Astrocyte (in vitro differentiated cells and primary cell): ENCODE measurements around the gene LHFPL2. TPM values are rescaled to one million over a fixed set of nuclear protein-coding genes. Genes with fewer than 3 reads are reported as not detected.

Experiments
- DNase-seq: peaks from one replicate; pipeline ENCODE4 v3.0.0-alpha.2; 2010; ENCODE audit warnings: low read depth
- FAIRE-seq: peaks from 2 replicates; lab custom pipeline; 2011; peaks lifted over from hg19 to GRCh38; lab: Jason Lieb, UNC
- H2AFZ ChIP-seq: 2 replicates; pipeline ENCODE4 v1.6.0; 2012; ENCODE audit warnings: low read depth, low read length, inconsistent platforms
- H3K27ac ChIP-seq: 2 replicates; pipeline ENCODE4 v1.5.1; 2011; ENCODE audit warnings: low read depth, low read length, inconsistent platforms
- H3K27me3 ChIP-seq: 2 replicates; pipeline ENCODE4 v1.6.0; 2011; ENCODE audit warnings: low read length, inconsistent platforms; ENCODE audit not compliant: insufficient read depth
- H3K36me3 ChIP-seq: 2 replicates; pipeline ENCODE4 v1.5.1; 2011; ENCODE audit warnings: low read length, inconsistent platforms; ENCODE audit not compliant: insufficient read depth
- H3K4me1 ChIP-seq: 2 replicates; pipeline ENCODE4 v1.5.1; 2011; ENCODE audit warnings: low read length, inconsistent platforms; ENCODE audit not compliant: insufficient read depth
- H3K4me2 ChIP-seq: 2 replicates; pipeline ENCODE4 v1.6.0; 2012; ENCODE audit warnings: low read length, inconsistent platforms
- H3K4me3 ChIP-seq: 2 replicates; pipeline ENCODE4 v1.5.1; 2011; ENCODE audit warnings: low read depth, mild to moderate bottlenecking, low read length, inconsistent platforms; ENCODE audit not compliant: insufficient read depth
- H3K79me2 ChIP-seq: 2 replicates; pipeline ENCODE4 v1.6.0; 2012; ENCODE audit warnings: mild to moderate bottlenecking, low read length, inconsistent platforms; ENCODE audit not compliant: insufficient read depth
- H3K9ac ChIP-seq: 2 replicates; pipeline ENCODE4 v1.6.0; 2012; ENCODE audit warnings: mild to moderate bottlenecking, low read length, inconsistent platforms
- H3K9me3 ChIP-seq: 2 replicates; pipeline ENCODE4 v1.5.1; 2012; ENCODE audit warnings: low read depth, mild to moderate bottlenecking, low read length, inconsistent platforms; ENCODE audit not compliant: insufficient read depth
- H4K20me1 ChIP-seq: 2 replicates; pipeline ENCODE4 v1.6.0; 2012; ENCODE audit warnings: low read length, inconsistent platforms; ENCODE audit not compliant: insufficient read depth
- H3K27ac Mint-ChIP-seq: one replicate; pipeline ENCODE4 v1.8.0; 2021; ENCODE audit warnings: mild to moderate bottlenecking, mixed read lengths; ENCODE audit not compliant: unreplicated experiment
- H3K27me3 Mint-ChIP-seq: one replicate; pipeline ENCODE4 v1.8.0; 2021; ENCODE audit warnings: low read depth, mixed read lengths; ENCODE audit not compliant: unreplicated experiment
- H3K36me3 Mint-ChIP-seq: one replicate; pipeline ENCODE4 v1.8.0; 2021; ENCODE audit warnings: low read depth, mixed read lengths; ENCODE audit not compliant: unreplicated experiment
- H3K4me1 Mint-ChIP-seq: one replicate; pipeline ENCODE4 v1.8.0; 2021; ENCODE audit warnings: low read depth, mixed read lengths; ENCODE audit not compliant: unreplicated experiment
- H3K4me3 Mint-ChIP-seq: one replicate; pipeline ENCODE4 v1.8.0; 2021; ENCODE audit warnings: mild to moderate bottlenecking, moderate library complexity, mixed read lengths; ENCODE audit not compliant: unreplicated experiment
- H3K9me3 Mint-ChIP-seq: one replicate; pipeline ENCODE4 v1.8.0; 2021; ENCODE audit warnings: mild to moderate bottlenecking, mixed read lengths; ENCODE audit not compliant: unreplicated experiment
- EZH2 ChIP-seq: IDR thresholded peaks from 2 replicates; pipeline ENCODE4 v1.6.1; 2012; ENCODE audit warnings: mild to moderate bottlenecking, low read length, inconsistent platforms; ENCODE audit not compliant: insufficient read depth
- total RNA-seq: library from RNA; stranded (reverse); gene quantifications from 2 replicates; pipeline ENCODE4 v1.2.1, GENCODE V29; 2021
- TF ChIP-seq, protein P1 (sequence below): IDR thresholded peaks from 2 replicates; pipeline ENCODE4 v1.5.1; 2011; ENCODE audit warnings: low read depth, mild to moderate bottlenecking, inconsistent platforms, low read length, moderate library complexity; ENCODE audit not compliant: insufficient read depth

Gene LHFPL2
- total RNA-seq, 1 donor from 2014 or later: 17.0 TPM

DNA sequence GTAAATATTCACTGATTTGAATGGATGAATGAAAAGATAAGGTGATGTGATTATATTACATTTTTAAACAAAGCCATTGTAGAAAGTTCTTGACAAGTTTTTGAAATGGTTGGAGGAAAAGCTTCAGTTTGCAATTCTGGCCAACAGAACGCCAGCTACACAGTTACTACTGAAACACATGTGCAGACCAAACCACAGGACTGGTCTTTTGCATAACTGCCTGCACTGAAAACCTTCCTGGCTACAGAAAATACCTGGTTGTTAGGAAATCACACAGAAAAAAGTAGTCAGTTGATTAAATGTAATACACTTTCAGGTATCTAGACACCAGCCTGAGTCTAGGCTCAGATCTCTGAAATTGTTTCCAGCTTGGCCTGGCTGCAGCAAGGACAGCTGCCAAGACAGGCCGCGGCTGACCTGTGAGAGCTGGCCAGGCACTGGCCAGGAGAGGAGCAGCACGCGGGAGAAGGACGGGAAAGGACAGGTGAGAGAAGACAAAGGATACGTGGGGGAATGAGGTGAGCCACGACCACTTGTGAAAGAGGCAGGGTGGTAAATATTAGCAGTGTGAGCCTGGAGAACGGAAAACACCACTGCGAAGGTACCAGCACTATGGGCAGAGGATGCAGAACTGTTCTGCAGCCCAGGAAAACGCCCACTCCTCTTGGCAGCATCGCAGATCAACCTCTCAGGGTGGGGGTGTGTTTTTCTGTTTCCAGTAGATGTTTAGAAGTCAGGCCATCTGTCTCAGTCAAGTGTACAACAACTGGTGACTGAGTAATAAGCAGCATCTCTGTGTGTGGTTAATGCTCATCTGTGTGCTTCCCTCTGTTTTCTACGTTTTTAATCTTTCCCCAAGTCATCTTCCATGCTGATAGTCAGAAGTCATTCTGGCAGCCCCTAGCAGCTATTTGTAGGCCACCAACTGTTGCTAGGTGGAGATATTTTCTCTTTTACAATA is 150.7 kb downstream of the LHFPL2 start:
- H3K4me3 Mint-ChIP-seq: no peak overlapping the region
- H3K27me3 Mint-ChIP-seq: no peaks in the 10 kb centered on the region
- Histone ChIP-seq H3K4me1 (peaks cover 25% of the 10 kb centered on the region), H3K27ac (no peak overlapping the region), H3K4me3 (no peak overlapping the region), H3K27me3 (no peaks in the 10 kb centered on the region), H3K36me3 (no peaks in the 10 kb centered on the region), H2AFZ (no peak overlapping the region), H3K9me3 (no peaks in the 10 kb centered on the region), H3K9ac (no peak overlapping the region), H4K20me1 (peaks cover 42% of the 10 kb centered on the region), H3K79me2 (peaks cover 90% of the 10 kb centered on the region), H3K4me2 (no peak overlapping the region)
- FAIRE-seq (no peak), DNase-seq (peak; percentile 61)
- H3K27ac Mint-ChIP-seq: peak overlapping the region; percentile 63
- peaks cover 16% of the 10 kb centered on the region for H3K36me3 Mint-ChIP-seq
- H3K9me3 Mint-ChIP-seq: no peaks in the 10 kb centered on the region
- H3K4me1 Mint-ChIP-seq: peaks cover 39% of the 10 kb centered on the region
- TF ChIP-seq, protein P1, sequence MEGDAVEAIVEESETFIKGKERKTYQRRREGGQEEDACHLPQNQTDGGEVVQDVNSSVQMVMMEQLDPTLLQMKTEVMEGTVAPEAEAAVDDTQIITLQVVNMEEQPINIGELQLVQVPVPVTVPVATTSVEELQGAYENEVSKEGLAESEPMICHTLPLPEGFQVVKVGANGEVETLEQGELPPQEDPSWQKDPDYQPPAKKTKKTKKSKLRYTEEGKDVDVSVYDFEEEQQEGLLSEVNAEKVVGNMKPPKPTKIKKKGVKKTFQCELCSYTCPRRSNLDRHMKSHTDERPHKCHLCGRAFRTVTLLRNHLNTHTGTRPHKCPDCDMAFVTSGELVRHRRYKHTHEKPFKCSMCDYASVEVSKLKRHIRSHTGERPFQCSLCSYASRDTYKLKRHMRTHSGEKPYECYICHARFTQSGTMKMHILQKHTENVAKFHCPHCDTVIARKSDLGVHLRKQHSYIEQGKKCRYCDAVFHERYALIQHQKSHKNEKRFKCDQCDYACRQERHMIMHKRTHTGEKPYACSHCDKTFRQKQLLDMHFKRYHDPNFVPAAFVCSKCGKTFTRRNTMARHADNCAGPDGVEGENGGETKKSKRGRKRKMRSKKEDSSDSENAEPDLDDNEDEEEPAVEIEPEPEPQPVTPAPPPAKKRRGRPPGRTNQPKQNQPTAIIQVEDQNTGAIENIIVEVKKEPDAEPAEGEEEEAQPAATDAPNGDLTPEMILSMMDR: no peak
- TF ChIP-seq EZH2: no peak

DNA sequence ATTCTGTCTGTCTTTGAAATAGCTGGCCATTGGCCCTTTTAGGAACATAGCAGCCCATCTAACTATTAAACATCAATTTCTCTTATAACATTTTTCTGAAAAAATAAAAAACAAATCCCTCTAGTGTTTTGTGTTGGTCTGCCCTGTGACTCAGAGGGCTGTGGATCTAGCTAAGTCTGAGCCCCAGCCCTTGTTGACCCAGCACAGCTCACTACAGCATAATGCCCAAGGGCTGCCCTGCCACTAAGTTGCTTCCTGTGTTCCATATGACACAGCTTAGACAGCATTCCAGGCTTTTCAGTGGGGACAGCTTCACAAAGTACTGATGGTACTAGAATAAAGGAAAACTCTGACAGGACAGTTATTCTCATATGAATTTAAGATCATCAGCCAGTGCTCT is 152.2 kb downstream of the LHFPL2 start:
- H3K27me3 ChIP-seq: no peaks in the 10 kb centered on the region
- Mint-ChIP-seq H3K27me3 (no peaks in the 10 kb centered on the region), H3K9me3 (no peaks in the 10 kb centered on the region), H3K4me3 (no peak overlapping the region), H3K36me3 (peaks cover 19% of the 10 kb centered on the region), H3K27ac (peak overlapping the region; percentile 30), H3K4me1 (peaks cover 34% of the 10 kb centered on the region)
- no peak overlapping the region for H3K9ac ChIP-seq
- no peak for TF ChIP-seq EZH2
- TF ChIP-seq, protein P1: no peak
- H4K20me1 ChIP-seq: peaks cover 51% of the 10 kb centered on the region
- H3K79me2 ChIP-seq: peaks cover 80% of the 10 kb centered on the region
- FAIRE-seq (no peak), DNase-seq (no peak)
- H2AFZ ChIP-seq: no peak overlapping the region
- H3K9me3 ChIP-seq: no peaks in the 10 kb centered on the region
- H3K36me3 ChIP-seq: no peaks in the 10 kb centered on the region
- H3K4me3 ChIP-seq: no peak overlapping the region
- H3K4me1 ChIP-seq: peaks cover 14% of the 10 kb centered on the region
- H3K4me2 ChIP-seq: peak overlapping the region; percentile 39
- H3K27ac ChIP-seq: no peak overlapping the region

DNA sequence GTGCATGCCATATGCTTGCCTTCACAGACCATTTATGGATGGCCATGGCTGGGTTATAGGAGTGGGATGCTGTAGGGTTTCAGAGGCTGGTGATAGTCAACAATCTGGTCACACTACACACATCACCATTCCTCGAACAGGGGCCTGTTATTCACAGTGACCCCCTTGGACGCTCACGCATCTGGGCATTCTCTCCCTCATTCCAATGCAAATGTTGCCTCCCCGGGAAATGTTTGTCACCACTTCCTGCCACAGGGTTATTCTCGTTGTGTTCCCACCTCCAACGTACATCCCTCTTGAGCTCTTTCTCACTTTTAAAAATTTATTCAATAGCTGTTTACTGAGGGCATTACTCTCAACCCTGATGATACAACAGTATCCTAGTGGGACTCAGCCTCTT is 152.8 kb downstream of the LHFPL2 start:
- DNase-seq (peak; percentile 47), FAIRE-seq (no peak)
- Mint-ChIP-seq H3K36me3 (peaks cover 20% of the 10 kb centered on the region), H3K4me3 (no peak overlapping the region), H3K27me3 (no peaks in the 10 kb centered on the region), H3K27ac (peak overlapping the region; percentile 6), H3K9me3 (no peaks in the 10 kb centered on the region), H3K4me1 (peaks cover 31% of the 10 kb centered on the region)
- Histone ChIP-seq H3K9ac (no peak overlapping the region), H3K79me2 (peaks cover 80% of the 10 kb centered on the region), H3K4me3 (no peak overlapping the region), H4K20me1 (peaks cover 55% of the 10 kb centered on the region), H2AFZ (no peak overlapping the region), H3K36me3 (no peaks in the 10 kb centered on the region), H3K27ac (no peak overlapping the region), H3K4me1 (peaks cover 11% of the 10 kb centered on the region), H3K27me3 (no peaks in the 10 kb centered on the region), H3K4me2 (peak overlapping the region; percentile 39), H3K9me3 (no peaks in the 10 kb centered on the region)
- TF ChIP-seq EZH2: no peak
- TF ChIP-seq, protein P1: no peak
